ENCODE measurements around the gene PRKG1. TPM values are rescaled to one million over a fixed set of nuclear protein-coding genes. Genes with fewer than 3 reads are reported as not detected.

The PRKG1 gene
- total and polyA plus RNA-seq, 2 donors from 2014 or later = 3.6 to 14.8 TPM

- no peaks in the 10 kb centered on the region for H3K9me3 ChIP-seq (ENCODE audit: control insufficient read depth in 2 of 3, insufficient read depth in 1 of 3, low read length in 3 of 3)
- no peak overlapping the region for H3K27ac ChIP-seq (ENCODE audit: low read depth in 2 of 2, low read length in 2 of 2)
- no peak overlapping the region for H3K9ac ChIP-seq (ENCODE audit: low read length in 3 of 3)
- no peak for TF ChIP-seq CTCF (IDR thresholded peaks at IDR 0.05; ENCODE audit: borderline replicate concordance, extremely low read depth, insufficient read depth)
- no peaks in the 10 kb centered on the region for H3K27me3 ChIP-seq (ENCODE audit: control insufficient read depth, insufficient read depth, low read length)
- no peak for FAIRE-seq
- intact Hi-C loops (cut with DNase I) = no loop called here
- no peaks in the 10 kb centered on the region for H3K36me3 ChIP-seq (ENCODE audit: control insufficient read depth in 2 of 3, insufficient read depth in 3 of 3, low read length in 3 of 3)
- H3K4me3 ChIP-seq (ENCODE audit: low read length in 3 of 3) = no peak overlapping the region
- no peaks in the 10 kb centered on the region for H3K4me1 ChIP-seq (ENCODE audit: control insufficient read depth in 2 of 3, insufficient read depth in 2 of 3, low read depth in 1 of 3, low read length in 3 of 3)
- no peak for DNase-seq
Observed at GRCh38 chr10:51759896-51760534, 685.7 kb downstream of the PRKG1 start.

- Histone ChIP-seq H3K9ac (ENCODE audit: low read length in 3 of 3) (no peak overlapping the region), H3K9me3 (ENCODE audit: control insufficient read depth in 2 of 3, insufficient read depth in 1 of 3, low read length in 3 of 3) (no peaks in the 10 kb centered on the region), H3K4me1 (ENCODE audit: control insufficient read depth in 2 of 3, insufficient read depth in 2 of 3, low read depth in 1 of 3, low read length in 3 of 3) (no peaks in the 10 kb centered on the region), H3K27ac (ENCODE audit: low read depth in 2 of 2, low read length in 2 of 2) (no peak overlapping the region), H3K36me3 (ENCODE audit: control insufficient read depth in 2 of 3, insufficient read depth in 3 of 3, low read length in 3 of 3) (no peaks in the 10 kb centered on the region), H3K27me3 (ENCODE audit: control insufficient read depth, insufficient read depth, low read length) (no peaks in the 10 kb centered on the region), H3K4me3 (ENCODE audit: low read length in 3 of 3) (no peak overlapping the region)
- FAIRE-seq (no peak), DNase-seq (no peak)
- intact Hi-C loops (cut with DNase I) = no loop called here
- TF ChIP-seq CTCF (IDR thresholded peaks at IDR 0.05; ENCODE audit: borderline replicate concordance, extremely low read depth, insufficient read depth) = no peak
Observed at GRCh38 chr10:51760864-51761640, 686.8 kb downstream of the PRKG1 start.

- no peaks in the 10 kb centered on the region for H3K4me1 ChIP-seq (ENCODE audit: control insufficient read depth in 2 of 3, insufficient read depth in 2 of 3, low read depth in 1 of 3, low read length in 3 of 3)
- no peaks in the 10 kb centered on the region for H3K9me3 ChIP-seq (ENCODE audit: control insufficient read depth in 2 of 3, insufficient read depth in 1 of 3, low read length in 3 of 3)
- intact Hi-C loops (cut with DNase I) = no loop called here
- no peaks in the 10 kb centered on the region for H3K36me3 ChIP-seq (ENCODE audit: control insufficient read depth in 2 of 3, insufficient read depth in 3 of 3, low read length in 3 of 3)
- no peak overlapping the region for H3K4me3 ChIP-seq (ENCODE audit: low read length in 3 of 3)
- FAIRE-seq (no peak), DNase-seq (no peak)
- TF ChIP-seq CTCF (IDR thresholded peaks at IDR 0.05; ENCODE audit: borderline replicate concordance, extremely low read depth, insufficient read depth) = no peak
- no peak overlapping the region for H3K27ac ChIP-seq (ENCODE audit: low read depth in 2 of 2, low read length in 2 of 2)
- no peak overlapping the region for H3K9ac ChIP-seq (ENCODE audit: low read length in 3 of 3)
- H3K27me3 ChIP-seq (ENCODE audit: control insufficient read depth, insufficient read depth, low read length) = no peaks in the 10 kb centered on the region
Observed at GRCh38 chr10:51763746-51764145, 689.5 kb downstream of the PRKG1 start.
